ENCODE measurements around the gene CABP7.

DNA sequence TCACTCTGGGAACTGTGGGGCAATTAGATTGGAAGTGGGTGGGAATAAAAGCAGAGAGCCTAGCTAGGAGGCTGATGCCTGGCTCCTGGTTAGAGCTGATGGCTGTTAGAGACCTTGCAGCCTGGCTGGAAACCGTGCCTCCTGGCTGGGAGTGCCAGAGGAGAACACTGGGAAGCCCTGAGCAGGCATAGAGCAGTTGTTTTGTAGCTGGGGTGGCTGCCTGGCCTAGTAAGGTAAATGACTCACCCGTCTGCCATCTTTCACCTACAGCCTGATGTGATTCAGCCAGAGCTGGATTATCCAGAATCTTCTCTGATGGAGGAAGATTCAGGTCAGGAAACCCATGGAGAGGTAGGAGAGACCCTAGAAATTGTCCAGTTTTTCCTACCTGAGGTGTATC lies 53.4 kb downstream of the CABP7 start:
- no peak for TF ChIP-seq CTCF (IDR thresholded peaks at IDR 0.05 in 2 of 3, conservative IDR thresholded peaks at IDR 0.05 in 1 of 3; ENCODE audit: borderline replicate concordance in 1 of 3, insufficient read depth in 1 of 3, low read depth in 2 of 3, low read length in 2 of 3)
- no peak for TF ChIP-seq POLR2A (IDR thresholded peaks at IDR 0.05; ENCODE audit: borderline replicate concordance, extremely low read depth, insufficient read depth, insufficient read length)
- 0 out of 2 replicates have a peak, but pooled peaks have one; percentile 19 for TF ChIP-seq SP1 (IDR thresholded peaks at IDR 0.05; ENCODE audit: low read depth)
- TF ChIP-seq REST (IDR thresholded peaks at IDR 0.05; ENCODE audit: low read depth), result no peak
